Epithelial cell of umbilical artery (primary cell): ENCODE results near the gene MC1R. TPM values are rescaled to one million over a fixed set of nuclear protein-coding genes. Genes with fewer than 3 reads are reported as not detected.

Experiments
- total RNA-seq: library from RNA; depleted of rRNA; stranded (reverse); fragments of >200 nt; gene quantifications from 2 replicates; pipeline ENCODE4 v1.2.3, GENCODE V29; 2014

Gene MC1R
- total RNA-seq: 1.3 and 3.3 TPM in 2 replicates

GRCh38 chr16:89918453-89919347, at the start of gene MC1R:
Gene MC1R, plus strand, starts transcription at chr16:89918862. Its CDS starts 397 bp downstream, at chr16:89919259.

GRCh38 chr16:89873109-89873971, 45.3 kb upstream of the MC1R start, which contains the start of gene TCF25:
Gene TCF25, plus strand, starts transcription at chr16:89873592. Its CDS starts 76 bp downstream, at chr16:89873668.

GRCh38 chr16:89922884-89923639, 4.4 kb downstream of the MC1R start, which contains the start of gene TUBB3:
Gene TUBB3, plus strand, starts transcription at chr16:89923342. Its CDS starts 60 bp downstream, at chr16:89923402.

Other genes starting within 250 kb of the MC1R start
- gene CDK10, start 232.2 kb upstream of the MC1R start, total RNA-seq: 44.2 and 57.1 TPM in 2 replicates
- 20.2 and 21.1 TPM in 2 replicates for gene SPATA2L, start 217.2 kb upstream of the MC1R start, total RNA-seq
- gene VPS9D1, start 198.0 kb upstream of the MC1R start, total RNA-seq: 3.0 and 4.9 TPM in 2 replicates
- gene ZNF276, start 197.3 kb upstream of the MC1R start, total RNA-seq: 22.4 and 26.3 TPM in 2 replicates
- 18.5 and 28.3 TPM in 2 replicates for gene FANCA, start 102.2 kb upstream of the MC1R start, total RNA-seq
- 0.32 and 0.91 TPM in 2 replicates for gene SPIRE2, start 90.4 kb upstream of the MC1R start, total RNA-seq
- gene TCF25, start 45.3 kb upstream of the MC1R start, total RNA-seq: 146 and 191 TPM in 2 replicates
- 96.8 and 319 TPM in 2 replicates for gene TUBB3, start 4.5 kb downstream of the MC1R start, total RNA-seq
- gene DEF8, start 29.9 kb downstream of the MC1R start, total RNA-seq: 98.3 and 134 TPM in 2 replicates
- 10.5 and 17.5 TPM in 2 replicates for gene DBNDD1, start 100.6 kb downstream of the MC1R start, total RNA-seq
- gene PRDM7, start 158.5 kb downstream of the MC1R start, total RNA-seq: not detected in 2 replicates